Panc1 (cell line): Measurements from ENCODE around the gene OSBPL8.

Experiments
- REST ChIP-seq, 2 experiments: IDR thresholded peaks; 2 replicates each; pipeline ENCODE4 v1.6.1; 2011 to 2012; ENCODE audit warnings: low read depth in 2 of 2, control low read depth in 1 of 2, low read length in 1 of 2, mild to moderate bottlenecking in 1 of 2, moderate library complexity in 1 of 2; ENCODE audit not compliant: insufficient read depth in 1 of 2
- TF ChIP-seq, protein P1 (sequence below): fragments of 450-650 bp; IDR thresholded peaks from 2 replicates; pipeline ENCODE4 v1.5.1; 2017; ENCODE audit warnings: mild to moderate bottlenecking

DNA sequence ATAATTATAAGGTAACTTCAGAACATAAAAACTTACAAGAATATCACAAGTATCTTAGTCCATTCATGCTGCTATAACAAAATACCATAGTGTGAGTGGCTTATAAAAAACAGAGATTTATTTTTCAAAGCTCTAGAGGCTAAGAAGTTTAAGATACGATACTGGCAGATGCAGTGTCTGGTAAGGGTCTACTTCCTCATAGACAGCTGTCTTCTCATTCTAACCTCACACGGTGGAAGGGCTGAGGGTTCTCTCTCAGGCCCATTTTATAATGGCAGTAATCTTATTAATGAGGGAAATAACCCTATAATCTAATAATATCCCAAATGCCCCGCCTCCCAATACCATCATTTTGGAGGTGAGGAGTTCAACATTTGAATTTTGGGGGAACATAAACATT is 23.7 kb upstream of the OSBPL8 start:
- TF ChIP-seq REST (IDR thresholded peaks at IDR 0.05; ENCODE audit: insufficient read depth in 1 of 2, low read depth in 2 of 2, low read length in 1 of 2): no peak
- TF ChIP-seq, protein P1, sequence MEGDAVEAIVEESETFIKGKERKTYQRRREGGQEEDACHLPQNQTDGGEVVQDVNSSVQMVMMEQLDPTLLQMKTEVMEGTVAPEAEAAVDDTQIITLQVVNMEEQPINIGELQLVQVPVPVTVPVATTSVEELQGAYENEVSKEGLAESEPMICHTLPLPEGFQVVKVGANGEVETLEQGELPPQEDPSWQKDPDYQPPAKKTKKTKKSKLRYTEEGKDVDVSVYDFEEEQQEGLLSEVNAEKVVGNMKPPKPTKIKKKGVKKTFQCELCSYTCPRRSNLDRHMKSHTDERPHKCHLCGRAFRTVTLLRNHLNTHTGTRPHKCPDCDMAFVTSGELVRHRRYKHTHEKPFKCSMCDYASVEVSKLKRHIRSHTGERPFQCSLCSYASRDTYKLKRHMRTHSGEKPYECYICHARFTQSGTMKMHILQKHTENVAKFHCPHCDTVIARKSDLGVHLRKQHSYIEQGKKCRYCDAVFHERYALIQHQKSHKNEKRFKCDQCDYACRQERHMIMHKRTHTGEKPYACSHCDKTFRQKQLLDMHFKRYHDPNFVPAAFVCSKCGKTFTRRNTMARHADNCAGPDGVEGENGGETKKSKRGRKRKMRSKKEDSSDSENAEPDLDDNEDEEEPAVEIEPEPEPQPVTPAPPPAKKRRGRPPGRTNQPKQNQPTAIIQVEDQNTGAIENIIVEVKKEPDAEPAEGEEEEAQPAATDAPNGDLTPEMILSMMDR: no peak
